Natural killer cell (primary cell): ENCODE data around the gene RHPN2. TPM values are rescaled to one million over a fixed set of nuclear protein-coding genes. Genes with fewer than 3 reads are reported as not detected.
"Not testable (repeated sequence)": the region's sequence is repeated elsewhere in the genome, so short reads cannot be mapped to it uniquely, and the experiment has no call there.

Experiments used
- ATAC-seq, 3 donors: fragments of 150-1000 bp in 2 of 3; fragments of 200-7000 bp in 1 of 3; cut with Tn5 transposase; 1 replicate in 1 of 3; 2 replicates in 2 of 3; pipeline ENCODE4 v1.10.0; 2021; ENCODE audit warnings: mild to moderate bottlenecking in 2 of 3, moderate library complexity in 2 of 3
- DNase-seq, 2 donors: peaks; one replicate each; pipeline versions ENCODE4 v3.0.0 to v3.0.0-alpha.2; 2013 to 2021; ENCODE audit warnings: mixed read lengths in 1 of 2
- H3K27ac ChIP-seq: one replicate; pipeline ENCODE4 v1.5.1; 2013; ENCODE audit warnings: mild to moderate bottlenecking, low read length
- H3K27me3 ChIP-seq: one replicate; pipeline ENCODE4 v1.6.1; 2013; ENCODE audit warnings: low read length; ENCODE audit not compliant: control insufficient read depth, insufficient read depth
- H3K36me3 ChIP-seq: one replicate; pipeline ENCODE4 v1.6.1; 2013; ENCODE audit warnings: low read length; ENCODE audit not compliant: control insufficient read depth, insufficient read depth
- H3K4me1 ChIP-seq: one replicate; pipeline ENCODE4 v1.6.1; 2013; ENCODE audit warnings: low read length; ENCODE audit not compliant: control insufficient read depth, insufficient read depth
- H3K4me3 ChIP-seq: one replicate; pipeline ENCODE4 v1.5.1; 2013; ENCODE audit warnings: low read length
- H3K9me3 ChIP-seq: one replicate; pipeline ENCODE4 v1.6.1; 2013; ENCODE audit warnings: low read length; ENCODE audit not compliant: control insufficient read depth, insufficient read depth
- H3K27ac Mint-ChIP-seq, 2 donors: one replicate each; pipeline ENCODE4 v1.8.0; 2022; ENCODE audit warnings: mild to moderate bottlenecking in 2 of 2, mixed read lengths in 2 of 2, moderate library complexity in 1 of 2
- H3K27me3 Mint-ChIP-seq, 2 donors: one replicate each; pipeline ENCODE4 v1.8.0; 2022; ENCODE audit warnings: low read depth in 2 of 2, mixed read lengths in 2 of 2
- H3K36me3 Mint-ChIP-seq: one replicate; pipeline ENCODE4 v1.8.0; 2022; ENCODE audit warnings: mixed read lengths
- H3K4me1 Mint-ChIP-seq, 2 donors: one replicate each; pipeline ENCODE4 v1.8.0; 2022; ENCODE audit warnings: mixed read lengths in 2 of 2
- H3K4me3 Mint-ChIP-seq: one replicate; pipeline ENCODE4 v1.8.0; 2022; ENCODE audit warnings: mild to moderate bottlenecking, moderate library complexity, mixed read lengths
- H3K9me3 Mint-ChIP-seq, 2 donors: one replicate each; pipeline ENCODE4 v1.8.0; 2022; ENCODE audit warnings: mixed read lengths in 2 of 2
- CTCF ChIP-seq: fragments of 200-600 bp; IDR thresholded peaks from one replicate; pipeline ENCODE4 v1.8.0; 2022; ENCODE audit warnings: antibody characterized with exemption
- WGBS: methylation state at CpG from one replicate; pipeline ENCODE4 v1.1.7; 2013; ENCODE audit warnings: missing lambda C conversion rate; ENCODE audit not compliant: insufficient coverage; 5-methylcytosine and 5-hydroxymethylcytosine counted together
- intact Hi-C: fragments of 100-400 bp; cut with micrococcal nuclease; formaldehyde crosslinking; loops from one replicate; pipeline ENCODE4 v1.14.2; 2022
- total RNA-seq, 4 donors: library from RNA; stranded (reverse); fragments of 120-200 nt in 1 of 4; gene quantifications; one replicate each; pipeline versions ENCODE4 v1.2.3 to v1.2.4, GENCODE V29; 2013 to 2022

RHPN2 gene
- total RNA-seq, 3 donors from 2014 or later (not counting 1 experiment from before 2014, with no cell fraction given) = 0.35 TPM; not detected in 2

- no peaks in the 10 kb centered on the region for H3K36me3 ChIP-seq
- peaks cover 10 to 11% of the 10 kb centered on the region in 2 donors for H3K4me1 Mint-ChIP-seq
- H3K9me3 Mint-ChIP-seq = no peaks in the 10 kb centered on the region
- WGBS = 100% methylated on average over 1 of the region's 1 CpG
- no peaks in the 10 kb centered on the region for H3K27me3 ChIP-seq
- no peak for ATAC-seq
- no peaks in the 10 kb centered on the region for H3K36me3 Mint-ChIP-seq
- intact Hi-C loops = no loop called here
- peaks cover 7% of the 10 kb centered on the region for H3K4me1 ChIP-seq
- H3K27me3 Mint-ChIP-seq = no peaks in the 10 kb centered on the region
- TF ChIP-seq CTCF = no peak
- H3K4me3 ChIP-seq = no peak overlapping the region
- no peak overlapping the region for H3K27ac ChIP-seq
- DNase-seq = no peak
- H3K9me3 ChIP-seq = no peaks in the 10 kb centered on the region
- H3K4me3 Mint-ChIP-seq = no peak overlapping the region
- H3K27ac Mint-ChIP-seq = no peak overlapping the region
Measured at GRCh38 chr19:33039815-33040214, 24.9 kb downstream of the RHPN2 start.

GRCh38 chr19:33039108-33039599, 25.5 kb downstream of the RHPN2 start:
- Mint-ChIP-seq H3K4me3 (peak overlapping the region; percentile 35), H3K4me1 (peaks cover 10 to 11% of the 10 kb centered on the region in 2 donors), H3K27ac (no peak overlapping the region), H3K9me3 (no peaks in the 10 kb centered on the region), H3K36me3 (no peaks in the 10 kb centered on the region), H3K27me3 (no peaks in the 10 kb centered on the region)
- no peaks in the 10 kb centered on the region for H3K9me3 ChIP-seq
- H3K4me3 ChIP-seq = no peak overlapping the region
- H3K27ac ChIP-seq = no peak overlapping the region
- intact Hi-C loops = no loop called here
- peaks cover 7% of the 10 kb centered on the region for H3K4me1 ChIP-seq
- DNase-seq (no peak), ATAC-seq (no peak)
- no peak for TF ChIP-seq CTCF
- no peaks in the 10 kb centered on the region for H3K36me3 ChIP-seq
- H3K27me3 ChIP-seq = no peaks in the 10 kb centered on the region
- 83% methylated on average over 10 of the region's 10 CpGs for WGBS

GRCh38 chr19:33037168-33038025, 27.3 kb downstream of the RHPN2 start:
- H3K4me1 Mint-ChIP-seq = peaks cover 10 to 11% of the 10 kb centered on the region in 2 donors
- H3K27me3 Mint-ChIP-seq, intact Hi-C loops, H3K4me3 ChIP-seq, H3K9me3 Mint-ChIP-seq, H3K36me3 ChIP-seq, H3K27me3 ChIP-seq, H3K36me3 Mint-ChIP-seq, H3K27ac ChIP-seq, H3K9me3 ChIP-seq, H3K4me1 ChIP-seq: not testable (repeated sequence)
- DNase-seq (peak in 1 of 2 donors; percentile 3), ATAC-seq (peak in 1 of 3 donors; percentile 18)
- peak overlapping the region; percentile 45 to 68 for H3K27ac Mint-ChIP-seq
- peak overlapping the region; percentile 76 for H3K4me3 Mint-ChIP-seq
- WGBS = 17% methylated on average over 18 of the region's 18 CpGs

GRCh38 chr19:33036370-33037167, 28.1 kb downstream of the RHPN2 start:
- peaks cover 10 to 11% of the 10 kb centered on the region in 2 donors for H3K4me1 Mint-ChIP-seq
- DNase-seq, H3K36me3 Mint-ChIP-seq, H3K27ac Mint-ChIP-seq, H3K4me3 ChIP-seq, H3K4me3 Mint-ChIP-seq, H3K9me3 Mint-ChIP-seq, H3K27me3 Mint-ChIP-seq, ATAC-seq, intact Hi-C loops, H3K9me3 ChIP-seq, H3K36me3 ChIP-seq, H3K27ac ChIP-seq, H3K4me1 ChIP-seq, H3K27me3 ChIP-seq: not testable (repeated sequence)
- 95% methylated on average over 45 of the region's 45 CpGs for WGBS
